Glomerular visceral epithelial cell (primary cell): ENCODE data around the gene PI4K2A.
A peak's percentile ranks its signal among the peaks of the same experiment; 100 is the strongest.
"Not testable (repeated sequence)": the region's sequence is repeated elsewhere in the genome, so short reads cannot be mapped to it uniquely, and the experiment has no call there.

Experiments
- DNase-seq: peaks from one replicate; pipeline ENCODE4 v3.0.0-alpha.2; 2016; ENCODE audit errors: extremely low spot score

PI4K2A gene

DNA sequence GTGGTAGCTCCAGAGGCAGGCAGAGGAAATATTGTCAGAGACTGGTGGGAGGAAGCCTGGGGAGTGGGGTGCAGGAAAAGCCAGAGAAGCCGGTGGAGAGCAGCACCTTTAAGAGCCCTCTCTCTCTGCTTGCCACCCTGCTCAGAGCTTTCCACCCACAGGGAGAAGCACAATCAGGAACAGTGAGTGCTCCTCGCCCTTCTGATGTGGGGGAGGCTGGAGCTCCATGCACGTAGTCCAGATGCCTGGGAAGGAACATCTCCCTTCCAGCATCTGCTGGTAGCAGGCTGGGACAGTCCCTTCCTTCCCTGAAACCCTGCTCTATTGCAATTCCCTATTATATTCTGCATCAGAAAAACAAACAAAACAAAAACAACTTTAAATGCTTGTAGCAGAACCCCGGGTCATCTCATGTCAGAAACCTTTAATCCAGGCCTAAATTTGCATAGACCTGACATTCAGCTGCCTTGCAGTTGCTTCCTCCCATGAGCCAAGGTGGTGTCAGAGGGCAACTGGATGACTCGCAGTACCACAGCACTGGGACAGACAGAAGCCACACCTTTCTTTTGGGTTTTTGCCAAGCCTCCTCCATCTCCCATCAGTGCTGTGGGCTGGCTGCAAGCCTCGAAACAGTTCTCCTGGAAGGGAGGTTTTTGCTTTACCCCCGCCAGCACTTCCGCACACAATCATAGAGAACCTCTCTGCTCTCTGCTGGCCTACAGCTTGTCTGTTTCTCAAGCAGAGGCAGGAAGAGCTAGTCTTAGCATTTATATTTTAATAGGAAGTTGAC is 33.5 kb downstream of the PI4K2A start:
- peak; percentile 75 for DNase-seq

DNA sequence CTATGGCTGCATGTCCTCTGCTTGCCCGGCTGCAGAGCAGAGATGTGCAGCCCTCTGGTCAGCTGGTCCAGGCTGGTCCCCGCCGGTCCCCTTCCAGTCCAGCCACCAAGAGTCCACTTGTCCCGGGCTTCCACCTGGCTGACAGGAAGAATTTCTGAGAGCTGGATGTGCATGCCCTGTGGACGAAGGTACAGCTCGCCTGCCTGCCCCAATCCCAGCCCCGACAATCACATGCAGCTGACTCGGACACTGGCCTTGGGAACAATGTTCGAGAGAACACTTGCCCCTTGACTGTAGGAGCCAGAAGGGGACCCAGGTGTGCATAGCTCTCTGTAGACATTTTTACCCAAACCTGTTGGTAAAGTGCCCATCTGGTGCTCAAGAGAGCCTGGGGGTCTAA is 34.8 kb downstream of the PI4K2A start:
- DNase-seq: no peak

DNA sequence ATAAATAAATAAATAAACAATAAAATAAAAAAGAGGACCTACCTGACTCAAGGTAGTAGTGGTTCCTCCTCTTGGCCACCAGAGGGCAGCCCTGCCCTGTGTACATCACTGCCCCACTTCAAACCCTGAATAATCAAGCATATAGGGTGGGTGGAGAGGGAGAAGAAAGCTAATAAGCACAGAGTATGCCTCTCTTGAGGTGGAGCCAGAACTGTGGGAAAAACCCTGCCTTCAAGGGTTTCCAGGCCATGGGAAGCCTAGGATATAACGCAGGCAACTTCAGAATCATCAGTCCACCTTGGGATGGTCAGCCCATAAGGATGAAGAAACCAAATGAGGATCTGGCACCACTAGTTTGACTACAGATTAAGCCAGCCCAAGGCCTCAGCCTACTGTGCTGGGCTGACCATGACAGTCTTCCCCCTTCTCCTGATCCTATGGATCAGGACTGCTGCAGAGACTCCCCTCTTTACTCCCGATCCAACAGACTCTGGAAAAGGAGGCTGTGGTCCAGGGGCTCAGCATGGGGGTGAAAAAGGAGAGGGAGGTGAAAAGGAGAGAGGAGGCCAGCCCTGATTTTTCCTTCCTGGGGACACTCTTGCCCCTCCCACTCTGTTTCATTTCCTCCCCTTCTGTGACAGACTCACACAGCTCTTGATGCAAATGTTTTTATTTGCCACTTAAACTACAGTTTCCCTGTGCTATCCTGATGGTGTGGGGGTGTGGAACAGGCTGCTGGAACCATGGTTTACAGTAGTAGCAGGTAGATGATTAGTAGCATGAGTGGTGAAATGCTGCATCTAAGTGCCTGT is 36.5 kb downstream of the PI4K2A start:
- peak; percentile 68 for DNase-seq

DNA sequence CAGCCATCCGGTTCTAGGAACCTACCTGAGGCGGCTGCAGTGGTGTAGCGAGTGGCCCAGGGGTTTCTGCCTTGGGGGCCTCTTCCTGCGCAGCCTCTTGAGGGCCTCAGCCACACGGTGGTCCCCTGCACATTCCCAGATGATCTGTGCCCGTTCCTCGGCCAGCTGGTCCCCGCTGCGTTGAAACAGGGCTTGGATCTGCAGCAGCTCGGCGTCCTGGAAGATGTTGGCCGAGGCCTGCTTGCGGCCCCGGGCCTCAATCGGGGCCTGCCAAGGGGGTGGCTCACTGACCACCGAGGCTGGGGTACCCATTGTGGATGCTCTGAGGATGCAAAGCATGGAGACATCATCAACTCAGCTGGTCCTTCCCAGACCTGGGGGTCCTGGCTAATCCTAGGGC is 39.1 kb downstream of the PI4K2A start:
- DNase-seq: no peak

DNA sequence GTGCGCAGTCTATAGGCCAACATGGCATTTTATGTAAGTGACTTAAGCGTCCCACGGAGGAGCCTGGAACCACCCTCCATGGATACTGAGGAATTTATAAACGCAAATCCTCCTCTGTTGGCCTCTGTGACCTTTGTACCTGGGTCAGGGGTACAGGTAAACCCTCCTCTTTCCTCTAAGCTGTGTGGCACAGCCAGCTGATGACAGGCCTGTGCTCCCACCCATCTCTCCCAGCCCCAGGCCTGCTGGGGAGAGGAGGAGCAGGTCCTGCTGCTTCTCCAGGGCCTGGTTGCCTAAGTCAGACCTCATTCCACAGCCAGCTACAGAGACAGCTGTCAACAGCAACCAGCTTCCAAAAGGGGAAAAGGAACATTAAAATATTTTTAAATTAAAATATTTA is 41.6 kb downstream of the PI4K2A start:
- DNase-seq: no peak

DNA sequence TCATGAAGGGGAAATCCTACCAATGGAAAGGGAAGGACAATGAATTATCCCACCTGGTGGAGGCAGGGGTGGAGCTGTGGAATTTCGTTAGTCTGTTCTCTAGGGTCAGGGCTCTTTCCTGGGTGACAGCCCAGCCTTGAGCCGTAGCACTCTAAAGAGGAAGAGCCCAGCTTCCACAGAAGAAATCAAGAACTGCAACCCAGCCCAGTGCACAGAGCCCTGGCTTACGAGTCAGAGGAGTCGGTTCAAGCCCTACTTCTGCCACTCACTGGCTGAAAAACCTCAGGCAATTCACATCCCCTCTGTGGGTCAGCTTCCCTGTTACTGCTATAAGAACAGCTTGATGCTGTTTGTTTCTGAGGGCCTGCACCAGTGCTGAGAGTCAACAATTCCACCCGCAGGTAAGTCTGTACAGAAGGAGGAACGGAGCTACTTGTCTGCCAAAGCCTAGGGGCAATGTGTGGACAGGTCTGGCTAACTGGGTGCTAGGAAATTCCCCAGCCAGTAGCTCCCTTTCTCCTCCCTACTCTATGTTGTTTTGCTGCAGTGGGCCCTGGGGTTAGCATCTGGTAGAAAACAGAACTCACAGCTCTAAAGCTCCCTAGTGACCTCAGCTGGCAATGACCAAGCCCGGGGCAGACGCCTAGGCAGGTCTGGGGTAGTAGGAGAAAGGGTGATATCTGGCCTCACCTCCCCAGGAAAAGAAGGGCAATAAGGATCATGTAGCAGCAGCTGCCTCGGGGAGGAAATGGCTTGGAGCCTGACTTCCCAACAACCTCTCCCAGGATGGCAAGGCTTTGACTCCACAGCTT is 43.3 kb downstream of the PI4K2A start:
- DNase-seq: peak; percentile 50

DNA sequence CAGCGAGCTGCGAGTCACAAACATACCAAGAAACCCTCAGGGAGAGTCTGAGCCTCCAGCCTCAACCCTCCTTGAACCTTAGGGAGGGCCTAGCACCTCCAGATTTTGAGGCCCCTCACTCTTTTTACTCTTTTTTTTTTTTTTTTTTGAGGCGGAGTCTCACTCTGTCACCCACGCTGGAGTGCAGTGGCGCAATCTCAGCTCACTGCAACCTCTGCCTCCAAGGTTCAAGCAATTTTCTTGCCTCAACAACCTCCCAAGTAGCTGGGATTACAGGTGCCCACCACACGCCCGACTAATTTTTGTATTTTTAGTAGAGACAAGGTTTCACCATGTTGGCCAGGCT is 43.9 kb downstream of the PI4K2A start:
- DNase-seq: not testable (repeated sequence)

DNA sequence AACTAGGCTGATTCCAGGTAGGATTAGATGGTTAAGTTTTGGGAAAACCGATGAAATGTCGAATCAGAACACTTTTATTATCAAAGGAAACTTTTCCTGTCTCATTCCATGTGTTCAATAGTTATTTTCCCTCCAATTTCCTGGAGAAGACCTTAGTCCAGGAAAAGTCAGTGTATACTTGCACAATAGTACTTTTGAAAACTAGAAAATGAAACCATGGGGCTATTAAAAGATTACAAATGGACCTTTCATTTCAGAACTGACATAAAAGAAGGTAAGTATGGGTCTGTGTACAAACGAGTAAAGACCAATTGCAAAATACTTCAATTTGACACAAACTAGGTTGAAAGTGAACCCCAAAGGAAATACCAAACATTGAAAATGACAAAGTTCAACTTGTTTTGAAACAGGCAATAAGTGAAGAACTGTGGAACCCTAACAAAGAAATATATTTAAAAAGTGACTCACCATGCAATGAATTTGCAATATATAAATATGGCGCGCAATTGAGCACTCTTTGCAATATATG is 44.5 kb downstream of the PI4K2A start:
- DNase-seq: no peak

DNA sequence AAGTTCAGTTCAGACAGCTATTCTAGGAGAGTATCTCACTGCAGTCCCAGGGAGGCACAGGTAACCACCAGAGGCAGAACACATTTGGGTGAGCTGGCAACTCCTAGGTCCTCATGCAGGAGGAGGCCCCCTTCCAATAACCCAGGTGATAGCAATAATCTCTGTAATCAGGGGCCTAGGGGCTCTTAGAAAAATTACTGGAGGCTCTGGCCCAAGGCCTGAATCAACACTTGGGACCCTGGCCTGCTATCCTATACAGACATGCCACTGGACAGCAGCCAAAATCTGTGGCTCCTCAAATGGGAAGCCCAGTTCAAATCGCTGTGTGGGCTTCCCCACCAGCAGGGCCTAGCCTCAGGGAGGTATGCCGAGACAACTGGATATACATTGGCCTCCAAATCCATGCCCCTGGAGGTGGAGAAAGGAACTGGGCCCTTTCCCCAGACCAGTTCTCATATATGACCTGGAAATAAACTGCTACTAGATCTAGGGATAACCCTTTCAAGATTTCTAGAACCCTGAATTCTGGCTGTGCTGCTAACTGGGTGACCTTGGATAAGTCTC is 45.0 kb downstream of the PI4K2A start:
- DNase-seq: peak; percentile 30

DNA sequence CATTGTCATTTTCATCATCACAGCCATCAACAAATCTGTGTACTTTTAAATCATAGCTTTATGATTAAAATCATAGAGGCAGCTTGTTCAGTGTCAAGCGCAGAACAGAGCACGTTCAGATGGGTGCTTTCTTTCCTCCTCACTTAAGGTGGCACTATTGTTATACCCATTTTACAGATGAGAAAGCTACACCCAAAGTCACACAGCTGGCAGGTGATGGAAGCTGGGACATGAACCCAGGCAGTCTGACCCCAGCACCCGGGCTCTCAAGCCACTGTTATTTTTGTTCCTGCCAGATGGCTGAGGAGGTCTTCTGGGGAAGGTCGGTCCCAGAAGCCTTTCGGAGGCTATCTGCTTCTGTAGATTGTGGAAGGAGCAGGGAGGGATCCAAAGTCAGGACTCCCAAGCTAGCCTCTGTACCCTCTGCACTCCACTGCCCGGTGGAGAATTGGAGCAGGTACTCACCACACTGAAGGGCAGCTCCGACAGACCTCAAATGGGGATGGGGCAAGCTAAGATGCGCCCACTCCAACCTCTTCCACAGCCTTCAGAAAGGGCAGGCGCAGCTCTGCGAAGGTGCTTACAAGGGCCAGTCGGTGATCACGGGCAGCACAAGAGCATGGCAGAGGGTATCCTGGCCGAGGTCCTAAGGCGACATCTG is 46.0 kb downstream of the PI4K2A start:
- no peak for DNase-seq

DNA sequence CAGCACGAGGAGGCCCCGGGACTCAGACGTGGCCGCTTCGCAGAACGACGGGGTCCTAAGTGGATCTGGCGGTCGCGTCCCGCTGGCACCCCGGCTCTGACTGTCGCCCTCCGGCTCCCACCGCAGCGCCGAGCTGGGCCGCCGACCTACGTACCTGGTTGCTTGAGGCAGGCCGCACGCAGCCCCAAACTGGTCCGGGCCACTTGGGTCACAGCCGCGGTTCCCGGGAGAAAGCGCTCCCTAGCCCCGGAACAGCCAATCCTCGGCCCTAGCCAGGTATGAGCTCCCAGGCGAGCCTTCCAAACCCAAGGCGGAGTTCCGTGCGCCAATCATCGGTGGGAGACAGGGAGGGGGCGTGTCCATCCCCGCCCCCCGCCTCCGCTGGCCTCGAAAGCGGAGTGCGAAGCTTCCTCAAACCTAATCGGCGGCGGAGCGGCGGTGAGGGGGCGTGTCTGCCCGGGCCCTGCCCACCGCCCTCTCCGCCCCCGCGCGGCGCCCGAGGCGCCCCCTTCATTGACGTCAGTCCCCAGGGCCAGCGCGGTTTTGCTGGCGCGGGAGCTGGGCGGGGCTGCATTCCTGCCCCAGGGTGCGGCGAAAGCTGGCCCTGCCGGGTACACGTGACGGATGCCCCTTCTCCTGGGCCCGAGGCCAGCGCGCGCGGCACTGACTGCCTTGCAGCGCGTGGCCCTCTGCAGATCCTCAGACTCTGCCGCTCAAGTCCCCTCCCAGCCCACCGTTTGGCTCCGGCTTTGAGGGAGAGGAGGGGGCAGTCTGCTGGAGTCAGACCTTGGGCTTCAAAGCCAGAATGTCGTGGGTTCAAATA is 46.7 kb downstream of the PI4K2A start, which contains the start of gene AVPI1:
TSS of gene AVPI1 (minus strand) at position 280 of the 823 bp plus-strand sequence. CDS start 7,336 bp downstream, outside the sequence.
- DNase-seq: peak; percentile 99

DNA sequence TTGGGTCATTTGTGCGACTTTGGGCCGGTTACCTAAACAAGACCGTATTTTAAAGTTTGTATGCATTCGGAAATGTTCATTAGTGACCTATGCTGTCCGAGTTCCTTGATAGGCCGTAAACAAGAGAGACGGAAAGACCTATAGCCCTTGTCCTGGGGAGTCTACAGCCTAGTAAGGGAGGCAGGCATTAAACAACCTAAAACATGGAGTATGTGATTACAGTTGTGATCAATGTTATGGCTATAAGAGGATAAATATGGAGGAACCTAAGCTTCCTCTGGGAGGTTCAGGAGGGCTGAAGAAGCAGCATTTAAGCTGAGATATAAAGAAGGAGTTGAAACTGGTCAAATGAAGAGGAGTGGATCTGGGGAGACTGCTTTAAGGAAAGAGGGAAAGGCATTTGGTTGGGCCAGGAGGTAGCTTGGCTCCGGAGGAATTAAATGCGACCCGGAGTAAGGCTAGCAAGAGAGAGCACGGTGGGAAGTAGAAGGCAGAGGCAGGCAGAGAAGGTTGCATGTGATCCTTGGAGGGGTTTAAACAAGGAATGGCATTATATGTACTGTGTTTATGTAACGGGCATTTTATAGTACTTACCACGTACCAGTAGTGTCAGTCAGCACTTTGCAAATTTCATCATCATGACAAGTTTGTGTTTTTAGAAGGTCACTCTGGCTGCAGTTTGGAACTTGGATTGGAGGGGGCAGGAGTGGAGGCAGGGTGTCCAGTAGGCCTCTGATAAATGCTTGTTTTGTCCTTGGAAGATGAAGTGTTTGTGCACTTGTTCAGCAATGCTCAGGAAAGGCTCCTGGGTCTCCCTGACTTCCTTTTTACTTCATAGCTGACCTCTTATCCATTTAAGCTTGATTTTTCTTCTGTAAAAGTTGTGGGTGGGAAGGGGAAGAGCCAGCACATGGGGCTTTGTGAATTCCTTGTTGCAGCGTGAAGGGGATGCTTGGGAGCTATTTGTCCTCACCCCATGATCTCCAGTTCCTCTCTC is 47.6 kb downstream of the PI4K2A start:
- no peak for DNase-seq

DNA sequence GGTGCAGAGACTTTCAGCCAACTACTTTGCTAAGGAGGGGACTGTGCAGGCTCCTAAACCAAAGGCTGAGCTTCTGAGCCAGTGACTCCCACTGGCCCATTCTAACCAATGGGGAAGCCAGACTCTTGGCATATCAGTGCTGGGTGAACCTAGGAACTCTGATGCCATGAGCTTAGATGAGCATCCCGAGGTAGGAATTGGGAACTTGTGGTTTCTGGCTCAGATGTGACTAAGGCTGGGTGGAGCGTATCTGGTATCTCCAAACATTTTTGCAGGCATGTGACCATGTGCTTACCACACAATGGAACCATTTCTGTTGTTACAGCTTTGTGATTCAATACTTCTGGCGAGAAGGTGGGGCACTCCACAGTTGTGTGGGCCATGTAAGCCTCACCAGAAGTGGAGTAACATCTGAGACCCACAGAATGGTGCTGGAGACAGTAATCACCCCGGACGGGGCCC is 49.1 kb downstream of the PI4K2A start:
- peak; percentile 87 for DNase-seq

DNA sequence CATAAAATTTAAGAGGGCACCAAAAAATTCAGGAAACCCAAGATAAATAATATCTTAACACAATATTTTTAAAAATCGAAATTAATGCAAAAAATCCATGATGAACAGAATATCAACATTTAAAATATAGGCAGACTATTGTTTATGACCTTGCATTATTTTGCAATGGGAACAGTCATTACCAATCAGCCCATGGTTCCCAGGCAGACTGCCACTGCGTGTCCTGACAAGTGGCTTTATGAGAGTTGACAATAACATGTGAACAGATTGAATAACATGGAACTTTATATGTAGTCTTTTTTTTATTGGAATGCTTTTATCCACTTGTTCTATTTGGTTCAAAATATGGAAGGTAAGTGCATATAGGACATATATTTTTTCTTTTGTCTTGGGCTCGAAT is 49.7 kb downstream of the PI4K2A start:
- DNase-seq: no peak

DNA sequence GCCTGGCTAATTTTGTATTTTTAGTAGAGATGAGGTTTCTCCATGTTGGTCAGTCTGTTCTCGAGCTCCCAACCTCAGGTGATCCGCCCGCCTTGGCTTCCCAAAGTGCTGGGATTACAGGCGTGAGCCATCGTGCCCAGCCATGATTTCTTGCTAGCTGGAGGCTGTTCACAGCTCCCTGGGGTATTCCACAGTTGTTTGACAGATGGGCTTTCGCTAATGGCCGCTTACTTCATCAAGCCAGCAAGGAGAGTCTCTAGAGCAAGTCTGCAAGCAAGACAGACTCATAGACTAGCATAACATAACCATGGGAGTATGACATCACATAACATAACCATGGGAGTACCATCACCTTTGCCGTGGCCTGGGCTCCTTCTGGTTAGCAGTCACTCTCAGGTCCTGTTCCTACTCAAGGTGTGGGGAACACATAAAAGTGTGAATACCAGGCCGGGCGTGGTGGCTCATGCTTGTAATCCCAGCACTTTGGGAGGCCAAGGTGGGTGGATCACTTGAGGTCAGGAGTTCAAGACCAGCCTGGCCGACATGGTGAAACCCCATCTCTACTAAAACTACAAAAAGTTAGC is 57.7 kb downstream of the PI4K2A start:
- not testable (repeated sequence) for DNase-seq

DNA sequence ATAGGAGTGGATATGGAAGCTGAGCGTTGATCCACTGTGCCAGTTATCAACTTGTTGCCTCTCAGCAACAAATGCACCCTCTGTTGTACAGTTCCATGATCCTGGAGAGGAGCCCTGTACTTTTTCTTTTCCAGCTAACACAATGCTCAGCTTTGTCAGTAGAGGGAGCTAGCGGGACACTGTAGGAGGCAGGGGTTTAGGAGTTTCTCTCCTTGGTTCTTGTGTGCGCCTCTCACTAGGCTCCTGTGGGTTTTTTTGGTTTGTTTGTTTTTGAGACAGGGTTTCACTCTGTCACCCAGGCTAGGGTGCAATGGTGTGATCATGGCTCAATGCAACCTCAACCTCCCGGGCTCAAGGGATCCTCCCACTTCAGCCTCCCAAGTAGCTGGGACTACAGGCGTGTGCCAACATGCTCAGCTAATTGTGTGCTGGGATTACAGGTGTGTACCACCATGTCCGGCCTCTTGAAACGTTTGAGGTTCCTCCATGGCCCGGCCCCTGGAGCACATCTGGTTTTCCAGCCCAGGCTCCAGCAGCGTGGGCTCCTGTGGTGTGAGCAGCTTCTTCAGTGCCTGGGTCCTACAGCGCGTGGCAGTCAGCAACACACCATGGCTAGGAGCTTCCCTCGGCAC is 61.1 kb downstream of the PI4K2A start:
- peak; percentile 72 for DNase-seq

DNA sequence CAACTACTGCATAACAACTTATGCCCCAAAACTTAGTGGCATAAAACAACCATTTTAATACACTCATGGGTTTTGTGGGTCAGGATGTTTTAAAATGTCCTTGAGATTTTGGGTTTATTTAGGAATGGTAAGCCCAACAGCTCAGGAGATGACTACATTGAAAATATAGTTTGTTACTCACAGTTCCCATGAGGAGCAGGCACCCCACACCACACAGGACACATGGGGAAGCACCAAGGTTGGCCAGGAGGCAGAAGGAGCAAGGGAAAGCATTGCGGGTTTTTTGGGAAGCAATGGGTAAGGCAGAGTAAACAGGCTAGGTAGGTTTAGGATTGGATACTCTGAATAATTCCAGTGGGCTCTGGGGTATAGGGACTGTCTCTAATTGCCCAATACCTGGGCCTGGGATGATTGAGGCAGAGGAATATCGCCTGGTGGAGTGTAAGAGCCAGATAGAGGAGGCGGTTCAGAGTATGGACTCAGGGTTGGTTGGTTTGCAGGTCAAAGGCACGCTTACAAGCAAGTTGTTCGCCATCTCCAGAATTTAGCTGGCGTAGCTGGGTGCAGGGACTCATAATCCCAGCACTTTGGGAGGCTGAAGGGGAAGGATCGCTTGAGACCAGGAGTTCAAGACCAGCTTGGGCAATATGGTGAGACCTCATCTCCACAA is 63.1 kb downstream of the PI4K2A start:
- DNase-seq: no peak
